A549 treated with AZD2906 at 1 μM for 4 hours (cell line): ENCODE results near the gene AGPAT4. TPM values are rescaled to one million over a fixed set of nuclear protein-coding genes. Genes with fewer than 3 reads are reported as not detected.

ENCODE experiments used
- total RNA-seq: library from RNA; stranded (reverse); fragments of 200-300 nt; extraction: Qiagen RNA extraction; gene quantifications from 5 replicates; pipeline ENCODE4 v1.2.3, GENCODE V29; 2022

AGPAT4 gene
- total RNA-seq = 3.4 to 5.8 TPM (median 5.2 TPM) in 5 replicates

GRCh38 chr6:161273752-161274487, at the start of gene AGPAT4:
Gene AGPAT4 (minus strand): TSS chr6:161274061. CDS start chr6:161232213, 41,848 bp downstream.

